NB4 (cell line): ENCODE data around the gene SYCP2.
"Not testable (repeated sequence)": the region's sequence is repeated elsewhere in the genome, so short reads cannot be mapped to it uniquely, and the experiment has no call there.

Experiments used
- CTCF ChIP-seq: IDR thresholded peaks from one replicate; pipeline ENCODE4 v1.5.1; 2012; ENCODE audit warnings: low read depth, low read length
- MAX ChIP-seq: IDR thresholded peaks from 2 replicates; pipeline ENCODE4 v1.6.1; 2011; ENCODE audit warnings: low read depth, low read length

GRCh38 chr20:59957568-59957967 is 24.1 kb upstream of the SYCP2 start:
- not testable (repeated sequence) for TF ChIP-seq CTCF, MAX
